Hematopoietic multipotent progenitor cell treated with erythropoietin and hydrocortisone succinate and interleukin-3 and kit ligand, for 15 days (in vitro differentiated cells): ENCODE results near the gene DEGS2.

Source experiments
- DNase-seq: peaks from one replicate; pipeline ENCODE4 v3.0.0-alpha.2; 2015; ENCODE audit warnings: low spot score

DEGS2 gene

DNA sequence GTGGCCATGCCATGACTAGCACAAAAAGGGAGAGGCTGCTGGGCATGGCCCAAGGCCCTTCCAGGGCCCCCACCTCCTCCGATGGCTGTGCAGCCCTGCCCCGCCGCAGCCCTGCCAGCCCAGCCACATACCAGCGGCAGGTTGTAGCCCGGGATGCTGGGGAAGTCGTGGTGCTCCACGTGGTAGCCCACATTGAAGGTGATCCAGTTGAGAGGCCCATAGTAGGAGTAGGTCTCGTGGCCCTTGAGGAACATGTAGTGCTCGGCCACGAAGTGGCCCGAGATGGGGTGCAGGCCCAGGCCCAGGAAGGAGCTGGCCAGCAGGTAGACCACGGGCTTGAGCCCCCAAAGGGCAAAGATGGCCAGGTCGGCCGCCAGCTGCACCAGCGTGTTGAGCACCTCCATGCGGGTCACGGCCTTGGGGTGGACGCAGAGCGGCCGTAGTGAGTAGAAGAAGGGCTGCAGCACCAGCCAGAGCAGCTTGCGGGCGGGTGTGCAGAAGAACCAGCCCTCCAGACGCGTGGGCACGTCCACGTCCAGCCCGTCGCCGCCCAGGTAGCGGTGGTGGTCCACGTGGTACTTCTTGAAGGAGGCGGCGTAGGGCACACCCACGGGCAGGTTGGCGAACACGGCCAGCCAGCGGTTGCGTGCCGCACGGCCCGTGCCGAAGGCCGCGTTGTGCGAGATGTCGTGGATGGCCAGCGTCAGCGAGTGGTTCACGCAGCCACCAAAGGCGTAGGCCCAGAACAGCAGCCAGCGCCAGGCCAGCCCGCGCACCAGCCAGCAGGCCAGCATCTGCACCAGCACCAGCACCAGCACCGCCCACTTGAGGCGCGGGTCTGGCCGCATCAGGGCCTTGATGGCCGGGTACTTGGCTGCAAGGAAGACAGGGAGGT, 10.4 kb downstream of the DEGS2 start:
- no peak for DNase-seq

- no peak for DNase-seq
Measured at GRCh38 chr14:100147691-100148464, 11.6 kb downstream of the DEGS2 start.

- DNase-seq = no peak
Measured at GRCh38 chr14:100147181-100147631, 12.2 kb downstream of the DEGS2 start.

DNA sequence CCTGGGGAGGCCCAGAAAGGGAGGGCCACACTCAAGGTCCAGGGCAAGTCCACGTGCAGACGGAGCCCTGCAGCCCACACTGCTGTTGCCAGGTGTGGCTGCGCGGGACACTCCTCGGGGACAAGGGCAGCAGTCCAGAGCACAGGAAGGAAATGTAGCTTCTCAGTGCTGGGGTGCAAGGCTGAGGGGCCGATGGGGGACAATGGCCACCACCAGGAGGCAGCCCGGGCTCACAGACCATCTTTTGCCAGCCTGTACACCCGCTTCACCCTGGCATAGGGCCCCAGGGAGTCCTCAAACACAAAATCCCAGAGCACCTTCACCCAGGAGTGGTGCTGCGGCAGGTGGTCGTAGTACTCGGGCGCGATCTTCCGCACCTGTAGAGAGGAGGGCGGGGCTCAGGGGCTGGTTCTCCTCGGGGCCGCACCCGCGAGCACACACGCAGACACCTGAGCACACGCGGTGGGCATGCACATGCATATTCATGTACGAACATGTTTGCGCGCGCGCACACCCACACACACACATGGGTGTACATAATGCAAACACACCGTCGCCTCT, 12.8 kb downstream of the DEGS2 start:
- DNase-seq = no peak

- no peak for DNase-seq
Measured at GRCh38 chr14:100145682-100146464, 13.6 kb downstream of the DEGS2 start.

- DNase-seq = no peak
Measured at GRCh38 chr14:100144996-100145646, 14.3 kb downstream of the DEGS2 start.

DNA sequence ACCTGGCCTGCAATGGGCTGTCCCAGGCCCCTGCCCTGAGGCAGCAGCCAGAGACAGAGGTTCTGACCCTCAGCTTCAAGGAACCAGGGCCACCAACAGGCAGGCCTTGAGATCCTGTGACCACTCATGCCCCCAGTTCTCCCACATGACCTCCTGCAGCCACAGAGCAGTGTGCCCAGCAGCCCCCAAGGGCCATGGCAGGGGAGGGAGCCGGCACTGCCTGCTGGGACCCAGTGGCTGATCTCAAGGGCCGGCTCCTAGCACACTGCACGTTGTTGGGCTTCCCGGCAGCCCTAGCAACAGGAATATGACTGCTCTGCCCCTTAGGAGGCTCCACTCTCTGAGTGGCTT, 14.8 kb downstream of the DEGS2 start:
- no peak for DNase-seq

- no peak for DNase-seq
Measured at GRCh38 chr14:100143934-100144333, 15.5 kb downstream of the DEGS2 start.

DNA sequence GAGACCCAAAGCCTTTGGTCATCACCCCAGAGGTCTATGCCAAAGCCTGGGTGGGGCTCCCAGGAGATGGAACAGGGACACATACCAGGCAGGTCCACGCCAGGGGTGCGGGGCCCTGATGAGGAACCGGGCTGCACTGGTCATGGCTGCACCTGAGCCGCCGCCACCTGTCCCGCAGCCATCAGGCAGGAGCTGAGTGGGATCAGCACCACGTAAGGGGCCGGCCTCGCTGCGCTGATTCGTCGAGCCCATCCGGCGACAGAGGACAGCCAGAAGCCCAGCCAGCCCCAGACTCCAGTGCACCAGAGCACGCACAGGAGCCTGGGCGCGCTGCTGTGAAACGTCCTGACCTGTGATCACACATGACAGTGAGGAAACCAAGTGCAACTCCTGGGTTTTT, 15.9 kb downstream of the DEGS2 start:
- DNase-seq = no peak

DNA sequence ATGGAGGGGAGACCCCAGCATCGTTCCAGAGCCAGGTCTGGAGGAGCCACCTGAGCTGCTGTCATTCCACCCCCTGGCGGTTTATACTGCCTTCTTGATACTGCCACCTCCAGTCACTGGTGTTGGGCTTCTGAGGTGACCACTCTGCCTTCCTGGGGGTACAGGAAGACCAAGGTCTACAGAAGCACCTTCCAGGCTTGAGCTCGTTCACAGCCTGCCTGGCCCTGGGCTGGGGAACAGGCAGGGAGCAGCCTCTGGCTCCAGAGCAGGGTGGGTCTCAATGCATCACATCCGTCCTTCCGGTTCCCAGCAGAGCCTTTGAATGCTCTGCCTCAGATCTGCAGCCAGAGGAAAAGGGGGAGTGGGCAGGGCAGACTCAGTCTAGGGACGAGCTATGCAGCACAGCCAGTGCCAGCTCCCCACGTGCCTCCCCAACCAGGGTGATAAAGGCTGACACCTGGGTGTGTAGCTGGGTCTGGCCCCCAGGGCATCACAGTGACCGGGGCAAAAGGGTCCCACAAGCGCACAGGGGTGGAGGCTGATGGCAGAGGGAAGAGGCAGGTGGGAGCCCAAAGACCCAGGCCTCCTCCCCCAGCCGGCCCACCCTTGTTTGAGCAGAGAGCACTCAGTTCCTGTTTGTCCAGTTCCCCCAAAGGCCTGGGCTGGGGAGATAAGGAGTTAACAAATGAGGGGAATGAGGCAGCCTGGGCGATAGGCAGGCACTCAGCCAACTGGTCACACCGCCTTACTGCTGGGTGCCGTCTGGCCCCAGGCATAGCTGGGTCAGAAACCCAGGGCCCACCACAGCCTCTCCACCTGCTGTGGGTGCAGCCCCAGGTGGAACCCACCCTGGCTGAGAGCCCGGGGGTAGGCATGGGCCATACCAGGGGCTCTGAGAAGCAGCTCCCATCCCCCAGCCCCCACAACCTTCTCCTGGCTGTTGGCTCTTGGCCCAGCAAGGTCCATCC, 17.1 kb downstream of the DEGS2 start:
- peak; percentile 90 for DNase-seq

- DNase-seq = no peak
Measured at GRCh38 chr14:100141098-100141497, 18.3 kb downstream of the DEGS2 start.

DNA sequence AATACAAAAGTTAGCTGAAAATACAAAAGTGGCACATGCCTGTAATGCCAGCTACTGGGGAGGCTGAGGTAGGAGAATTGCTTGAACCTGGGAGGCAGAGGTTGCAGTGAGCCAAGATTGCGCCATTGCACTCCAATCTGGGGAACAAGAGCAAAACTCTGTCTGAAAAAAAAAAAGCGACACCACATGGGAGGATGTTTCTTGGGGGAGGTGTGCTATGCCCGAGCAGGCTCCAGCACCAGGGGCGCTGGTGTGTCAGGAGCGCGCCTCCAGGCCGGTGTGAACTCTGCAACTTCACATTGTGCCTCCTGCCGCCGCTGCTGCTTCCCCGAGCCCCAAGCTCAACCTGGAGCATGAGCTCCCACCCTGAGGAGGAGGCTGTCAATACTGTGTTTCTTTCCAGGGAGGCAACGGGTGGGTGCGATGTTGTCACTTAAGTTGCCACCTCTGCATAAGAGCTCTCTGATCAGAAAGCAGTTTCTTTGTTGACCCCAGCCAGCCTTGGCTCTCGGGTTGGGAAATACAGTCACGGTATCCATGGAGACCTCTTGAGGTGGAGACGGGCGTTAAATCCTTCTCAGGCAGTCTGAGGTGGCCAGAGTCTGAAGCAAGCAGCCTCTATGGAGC, 18.9 kb downstream of the DEGS2 start:
- peak; percentile 52 for DNase-seq

DNA sequence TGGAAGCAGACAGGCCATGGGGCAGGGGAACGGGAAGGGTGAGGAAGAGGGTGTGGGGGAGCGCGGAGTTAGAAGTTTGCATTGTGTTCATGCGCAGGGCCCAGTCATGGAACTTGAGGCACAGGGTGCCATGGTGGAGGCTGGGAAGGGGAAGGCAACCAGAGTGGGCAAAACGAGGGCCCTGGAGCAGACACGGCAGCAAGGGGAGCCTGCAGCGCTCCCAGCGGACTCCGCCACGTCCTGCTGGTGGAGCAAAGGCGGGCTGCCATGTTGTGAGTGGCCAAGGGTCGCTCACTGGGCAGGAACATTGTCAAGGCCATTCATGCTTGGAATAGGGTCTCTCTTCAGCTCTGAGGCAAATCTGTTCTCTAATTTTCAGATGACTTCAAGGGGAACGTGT, 20.5 kb downstream of the DEGS2 start:
- no peak for DNase-seq

DNA sequence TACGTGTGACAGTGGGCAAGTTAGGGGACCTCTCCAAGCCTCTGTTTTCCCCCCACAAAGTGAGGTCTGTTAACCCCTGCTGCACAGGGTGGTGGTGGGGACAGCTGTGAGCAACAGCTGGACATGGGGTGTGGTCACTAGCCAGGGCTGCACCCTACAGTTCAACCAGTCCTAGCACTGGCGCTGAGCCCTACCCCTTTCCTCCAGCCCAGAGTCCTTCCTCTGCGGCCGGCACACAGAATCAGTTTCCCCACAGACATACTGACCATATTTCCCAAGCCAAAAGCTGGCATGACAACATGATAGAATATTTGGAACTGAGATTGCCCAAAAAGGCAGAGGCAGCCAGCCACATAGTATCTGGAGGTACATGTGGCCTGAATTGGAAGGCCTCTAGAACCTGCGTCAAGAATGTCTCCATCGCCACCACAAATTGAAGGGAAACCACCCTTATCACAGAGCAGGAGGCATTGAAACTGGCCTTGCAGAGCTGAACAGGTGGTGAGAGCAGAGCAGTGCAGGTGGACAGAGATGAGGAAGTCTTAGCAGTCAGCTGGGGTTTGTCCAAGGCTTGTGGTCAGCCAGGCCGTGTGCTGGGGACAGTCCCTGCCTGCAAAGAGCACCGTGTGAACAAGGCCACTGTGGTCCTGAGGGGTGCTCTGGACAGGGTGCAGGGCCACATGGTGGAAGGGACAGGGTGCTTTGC, 21.2 kb downstream of the DEGS2 start:
- no peak for DNase-seq

- DNase-seq = no peak
Measured at GRCh38 chr14:100137173-100137572, 22.3 kb downstream of the DEGS2 start.

DNA sequence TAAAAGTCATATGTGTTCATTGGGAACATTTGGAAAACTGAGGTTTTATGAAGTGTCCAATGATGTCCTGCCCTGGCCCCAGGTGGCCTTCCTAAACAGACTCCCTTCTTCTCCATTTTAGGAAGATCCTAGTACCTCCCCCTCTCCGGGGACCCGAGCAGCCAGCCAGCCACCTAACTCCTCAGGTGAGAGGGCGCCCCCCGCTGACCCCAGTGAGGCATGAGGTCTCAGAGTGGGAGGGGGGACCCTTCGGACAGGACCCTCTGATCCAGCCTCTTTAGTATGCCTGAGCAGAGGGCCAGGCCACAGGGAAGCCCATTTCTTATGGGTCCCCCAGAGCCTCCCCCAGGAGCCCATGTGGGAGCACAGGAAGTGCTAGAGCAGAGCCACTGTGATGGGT, 23.7 kb downstream of the DEGS2 start:
- DNase-seq = no peak

DNA sequence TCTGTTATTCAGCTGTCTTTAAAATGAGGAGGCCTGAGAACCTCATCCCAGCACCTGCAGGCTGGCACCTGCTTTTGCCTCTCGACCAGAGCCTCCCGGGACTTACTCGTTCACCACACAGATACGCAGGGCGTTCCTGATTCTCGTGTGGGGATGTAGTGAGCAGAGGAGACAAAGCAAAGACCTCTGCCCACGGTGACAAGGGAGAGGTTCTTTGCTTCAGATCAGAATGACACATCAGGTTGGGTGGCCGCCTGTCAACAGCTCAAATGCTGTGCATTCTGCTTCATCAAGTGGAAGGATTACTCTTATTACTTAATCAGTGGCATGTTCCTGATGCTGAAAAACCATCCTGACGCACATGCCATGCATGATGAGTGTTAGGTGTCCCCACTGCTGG, 24.4 kb downstream of the DEGS2 start:
- no peak for DNase-seq

DNA sequence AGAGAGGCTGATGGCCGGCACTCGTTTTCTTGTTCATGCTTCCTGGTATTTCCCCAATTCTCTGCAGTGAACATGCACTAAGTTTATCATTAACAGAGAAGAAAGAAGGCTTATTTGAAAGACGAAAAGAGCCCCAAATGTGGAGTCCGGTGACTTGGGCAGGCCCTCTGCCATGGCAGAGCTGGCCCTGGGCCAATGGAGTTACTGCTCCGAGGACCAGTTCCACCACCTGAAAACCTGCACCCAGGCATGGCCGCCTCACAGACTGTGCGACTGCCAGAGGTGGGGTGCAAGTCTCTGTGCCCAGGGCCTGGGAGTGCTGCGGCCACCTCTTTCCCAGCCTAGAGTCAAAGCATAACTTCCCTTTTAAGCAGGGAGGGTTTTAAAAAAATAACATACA, 24.9 kb downstream of the DEGS2 start:
- DNase-seq = no peak

DNA sequence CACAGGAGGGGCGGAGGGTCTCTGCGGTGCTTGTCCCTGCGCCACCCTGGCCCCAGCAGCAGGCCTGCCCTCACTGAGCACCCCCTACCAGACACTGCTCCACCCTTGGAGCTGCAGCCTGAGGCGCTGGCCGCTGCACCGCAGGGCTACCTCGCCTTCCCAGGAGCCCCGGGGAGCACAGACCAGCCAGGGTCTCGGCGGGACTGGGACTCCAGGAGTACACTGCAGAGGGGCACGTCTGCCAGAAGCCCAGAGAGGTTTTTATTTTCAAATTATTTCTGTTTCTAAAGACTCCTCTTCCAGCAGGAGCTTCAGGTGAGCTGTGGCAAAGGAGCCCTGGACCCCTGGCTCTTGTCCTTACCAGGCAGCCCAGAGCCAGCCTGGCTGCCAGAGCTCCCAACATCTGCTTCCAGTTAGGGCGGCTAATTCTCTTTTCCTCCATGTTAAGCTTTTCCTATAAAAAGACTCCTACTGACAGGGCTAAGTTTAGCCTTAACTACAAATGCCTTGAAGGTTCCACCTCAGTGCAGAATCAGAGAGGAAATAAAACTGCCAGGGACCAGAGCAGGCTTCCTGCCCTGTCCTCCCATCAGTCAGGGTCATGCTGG, 26.4 kb downstream of the DEGS2 start:
- no peak for DNase-seq
